GM23248 (cell line): ENCODE measurements around the gene WDR11.

Experiments
- EZH2 ChIP-seq: fragments of 200-600 bp; sonication (generic); IDR thresholded peaks from 2 replicates; pipeline ENCODE4 v1.6.1; 2018; ENCODE audit warnings: antibody characterized with exemption, mild to moderate bottlenecking; ENCODE audit not compliant: insufficient read depth, poor library complexity, severe bottlenecking
- EZH2phosphoT487 ChIP-seq: fragments of 200-600 bp; sonication (generic); IDR thresholded peaks from 2 replicates; pipeline ENCODE4 v1.6.1; 2018; ENCODE audit warnings: antibody characterized with exemption, moderate library complexity, mild to moderate bottlenecking, low read depth; ENCODE audit not compliant: insufficient read depth

DNA sequence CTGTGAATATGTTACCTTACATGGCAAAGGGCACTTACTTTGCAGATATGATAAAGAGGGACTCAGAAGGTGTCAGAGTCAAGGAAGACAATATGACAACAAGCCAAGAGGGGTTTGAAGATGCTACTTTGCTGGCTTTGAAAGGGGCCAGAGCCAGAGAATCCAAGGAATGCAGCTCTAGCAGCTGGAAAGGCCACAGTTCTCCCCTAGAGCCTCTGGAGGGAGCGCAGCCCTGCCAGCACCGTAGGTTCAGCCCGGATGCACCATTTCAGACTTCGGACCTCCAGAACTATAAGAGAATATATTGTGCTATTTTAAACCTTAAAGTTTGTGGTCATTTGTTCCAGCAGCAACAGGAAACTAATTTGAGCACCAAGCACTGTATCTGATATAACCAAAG lies 32.9 kb upstream of the WDR11 start:
- TF ChIP-seq EZH2phosphoT487 = no peak
- no peak for TF ChIP-seq EZH2
